Kasumi-1 (cell line): Measurements from ENCODE around the gene HSPD1.
A peak's percentile ranks its signal among the peaks of the same experiment; 100 is the strongest.
"Not testable (repeated sequence)": the region's sequence is repeated elsewhere in the genome, so short reads cannot be mapped to it uniquely, and the experiment has no call there.

Source experiments
- DNase-seq, 2 experiments: peaks; one replicate each; lab custom pipeline; 2025; lab: John Stamatoyannopoulos, UW

The HSPD1 gene

GRCh38 chr2:197496695-197497094 is 2.9 kb downstream of the HSPD1 start:
- no peak for DNase-seq

GRCh38 chr2:197495433-197496134 is 4.1 kb downstream of the HSPD1 start:
- DNase-seq: no peak

GRCh38 chr2:197487385-197487784 is 12.3 kb downstream of the HSPD1 start:
- no peak for DNase-seq

GRCh38 chr2:197486175-197486574 is 13.5 kb downstream of the HSPD1 start:
- no peak for DNase-seq

DNA sequence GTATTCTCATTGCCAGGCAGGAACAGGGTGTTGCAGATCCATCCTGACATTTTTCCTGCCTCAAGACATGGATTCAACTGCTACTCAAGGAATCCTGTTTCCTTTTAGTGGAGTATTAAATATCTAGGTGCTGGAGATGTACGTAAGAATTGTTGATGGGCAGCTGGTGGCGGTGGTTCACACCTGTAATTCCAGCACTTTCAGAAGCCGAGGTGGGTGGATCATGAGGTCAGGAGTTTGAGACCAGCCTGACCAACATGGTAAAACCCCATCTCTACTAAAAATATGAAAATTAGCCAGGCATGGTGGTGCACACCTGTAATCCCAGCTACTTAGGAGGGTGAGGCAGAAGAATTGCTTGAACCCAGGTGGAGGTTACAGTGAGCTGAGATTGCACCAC is 15.4 kb downstream of the HSPD1 start:
- not testable (repeated sequence) for DNase-seq

DNA sequence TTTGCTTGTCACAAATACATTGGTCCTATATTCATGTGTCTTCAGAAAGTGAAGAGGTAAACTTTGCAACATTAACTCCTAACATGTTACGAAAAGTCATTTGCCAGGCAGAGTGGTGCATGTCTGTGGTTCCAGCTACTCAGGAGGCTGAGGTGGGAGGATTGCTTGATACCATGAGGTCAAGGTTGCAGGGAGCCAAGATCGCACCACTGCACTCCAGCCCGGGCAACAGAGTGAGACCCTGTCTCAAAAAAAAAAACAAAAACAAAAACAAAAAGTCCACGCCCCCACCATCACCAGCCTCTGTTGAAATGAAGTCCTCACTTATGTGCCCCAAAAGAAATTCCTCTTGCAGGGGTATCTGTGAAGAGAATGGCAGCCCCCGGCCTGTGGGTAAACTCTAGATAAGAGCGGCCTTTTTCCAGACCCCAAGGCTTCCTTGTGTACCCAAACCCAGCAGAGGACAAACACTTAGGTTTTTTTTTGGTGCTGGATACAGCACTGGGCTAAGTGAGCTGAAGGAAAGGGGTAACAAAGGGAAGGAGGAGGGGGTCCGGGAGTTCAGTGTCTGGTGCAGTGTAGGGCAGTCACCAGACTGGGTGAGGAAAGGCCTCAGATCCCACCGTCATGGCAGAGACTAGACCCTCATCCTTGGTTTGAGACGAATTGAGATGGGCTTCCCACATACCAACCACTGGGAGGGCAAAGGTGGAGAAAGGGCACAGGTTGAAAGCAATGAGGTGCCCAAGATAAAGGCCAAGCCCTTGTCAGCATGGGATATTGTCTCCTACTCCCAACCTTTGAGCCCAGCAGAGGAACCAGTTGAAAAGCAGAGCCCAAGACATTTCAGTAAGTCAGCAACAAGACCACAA is 19.2 kb downstream of the HSPD1 start:
- no peak for DNase-seq

DNA sequence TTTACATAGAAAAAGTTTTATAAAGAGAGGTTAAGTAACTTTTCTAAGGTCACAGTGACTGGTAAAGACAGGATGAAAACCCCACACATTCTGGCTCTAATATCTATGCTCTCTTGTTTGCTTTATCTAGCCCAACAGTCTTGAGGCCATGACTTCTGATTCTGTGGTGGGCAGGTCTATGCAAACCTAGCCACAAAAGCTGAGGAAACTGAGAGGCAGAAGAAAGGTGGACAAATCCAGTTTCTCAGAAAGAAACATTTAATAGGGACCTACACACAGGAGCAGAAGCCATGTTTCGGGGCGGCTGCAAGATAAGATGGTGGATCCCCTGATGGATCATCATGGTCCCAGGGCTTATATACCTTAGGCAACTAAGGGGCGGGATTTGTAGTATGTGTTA is 21.8 kb downstream of the HSPD1 start:
- no peak for DNase-seq

DNA sequence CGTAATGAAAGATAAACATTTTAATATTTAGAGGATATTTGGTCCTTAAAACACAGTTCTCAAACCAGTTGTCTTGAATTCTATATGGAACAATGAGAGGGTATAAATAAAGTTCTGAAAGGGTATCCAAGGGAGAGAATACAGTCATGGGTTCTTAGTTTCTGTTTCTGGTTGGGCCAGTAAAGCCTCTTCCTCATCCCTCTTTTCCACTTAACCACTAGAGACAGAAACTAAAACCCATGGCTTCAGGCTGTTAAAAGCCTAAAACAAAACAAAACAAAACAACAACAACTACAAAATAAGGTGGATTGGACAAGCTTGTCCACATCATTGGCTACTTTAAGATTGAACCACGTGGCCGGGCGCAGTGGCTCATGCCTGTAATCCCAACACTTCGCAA is 27.5 kb downstream of the HSPD1 start:
- DNase-seq: no peak

GRCh38 chr2:197464175-197464574 is 35.5 kb downstream of the HSPD1 start:
- DNase-seq: no peak

GRCh38 chr2:197461057-197461456 is 38.6 kb downstream of the HSPD1 start:
- DNase-seq: no peak

DNA sequence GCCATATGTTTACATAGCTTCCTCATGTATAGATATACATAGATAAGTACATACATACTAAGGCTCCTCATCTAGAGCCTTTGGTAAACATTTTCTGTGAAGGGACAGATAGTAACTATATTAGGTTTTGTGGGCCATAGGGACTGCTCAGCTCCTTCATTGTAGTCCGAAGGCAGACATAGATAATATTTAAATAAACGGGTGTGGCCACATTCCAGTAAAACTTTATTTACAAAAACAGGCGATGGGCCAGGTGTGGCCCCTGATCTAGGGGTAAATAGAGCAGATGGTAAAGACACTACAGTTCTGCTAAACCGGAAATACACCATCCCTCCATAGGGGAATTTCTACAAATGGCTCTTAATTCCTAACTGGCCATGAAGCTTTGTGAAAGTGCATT is 39.0 kb downstream of the HSPD1 start:
- DNase-seq: no peak

DNA sequence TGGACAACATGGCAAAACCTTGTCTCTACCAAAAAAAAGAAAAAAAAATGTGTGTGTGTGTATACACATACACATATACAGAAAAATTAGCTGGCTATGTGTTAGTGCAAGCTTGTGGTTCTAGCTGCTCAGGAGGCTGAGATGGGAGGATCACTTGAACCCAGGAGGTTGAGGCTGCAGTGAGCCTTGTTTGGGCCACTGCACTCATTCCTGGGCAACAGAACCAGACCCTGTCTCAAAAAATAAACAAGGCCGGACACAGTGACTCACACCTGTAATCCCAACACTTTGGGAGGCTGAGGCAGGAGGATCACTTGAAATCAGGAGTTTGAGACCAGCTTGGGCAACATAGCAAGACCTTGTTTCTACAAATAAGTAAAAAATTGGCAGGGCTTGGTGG is 44.2 kb downstream of the HSPD1 start:
- DNase-seq: no peak

GRCh38 chr2:197454923-197455322 is 44.7 kb downstream of the HSPD1 start:
- no peak for DNase-seq

GRCh38 chr2:197453914-197454398 is 45.7 kb downstream of the HSPD1 start:
- DNase-seq: peak; percentile 95

GRCh38 chr2:197453123-197453913 is 46.3 kb downstream of the HSPD1 start, which contains the start of gene COQ10B:
TSS of gene COQ10B (plus strand) at chr2:197453552. CDS start at chr2:197453561, 9 bp downstream.
- DNase-seq: peak; percentile 100

GRCh38 chr2:197452754-197453122 is 46.9 kb downstream of the HSPD1 start:
- DNase-seq: no peak

DNA sequence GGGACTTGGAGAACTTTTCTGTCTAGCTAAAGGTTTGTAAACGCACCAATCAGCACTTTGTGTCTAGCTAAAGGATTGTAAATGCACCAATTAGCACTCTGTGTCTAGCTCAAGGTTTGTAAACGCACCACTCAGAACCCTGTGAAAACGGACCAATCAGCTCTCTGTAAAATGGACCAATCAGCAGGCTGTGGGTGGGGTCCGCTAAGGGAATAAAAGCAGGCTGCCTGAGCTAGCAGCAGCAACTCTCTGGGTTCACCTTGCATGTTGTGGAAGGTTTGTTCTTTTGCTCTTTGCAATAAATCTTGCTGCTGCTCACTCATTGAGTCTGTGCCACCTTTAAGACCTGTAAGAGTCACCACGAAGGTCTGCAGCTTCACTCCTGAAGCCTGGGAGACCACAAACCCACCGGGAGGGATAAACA is 48.7 kb downstream of the HSPD1 start:
- not testable (repeated sequence) for DNase-seq

DNA sequence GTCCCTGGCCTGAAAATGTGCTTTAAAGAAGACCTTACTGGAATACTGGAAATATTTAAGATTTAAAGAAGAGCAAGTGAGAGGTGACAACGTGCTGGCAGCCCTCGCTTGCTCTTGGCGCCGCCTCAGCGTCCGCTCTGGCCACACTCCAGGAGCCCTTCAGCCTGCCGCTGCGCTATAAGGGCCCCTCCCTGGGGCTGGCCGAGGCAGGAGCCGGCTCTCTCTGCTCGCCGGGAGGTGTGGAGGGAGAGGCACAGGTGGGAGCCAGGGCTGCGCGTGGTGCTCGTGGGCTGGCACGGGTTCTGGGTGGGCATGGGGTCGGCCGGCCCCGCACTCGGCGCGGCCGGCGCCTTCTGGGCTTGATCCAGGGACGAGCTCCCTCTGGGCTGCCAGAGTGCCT is 49.2 kb downstream of the HSPD1 start:
- no peak for DNase-seq

- DNase-seq: no peak
Observed at GRCh38 chr2:197446844-197447243, 52.8 kb downstream of the HSPD1 start.

DNA sequence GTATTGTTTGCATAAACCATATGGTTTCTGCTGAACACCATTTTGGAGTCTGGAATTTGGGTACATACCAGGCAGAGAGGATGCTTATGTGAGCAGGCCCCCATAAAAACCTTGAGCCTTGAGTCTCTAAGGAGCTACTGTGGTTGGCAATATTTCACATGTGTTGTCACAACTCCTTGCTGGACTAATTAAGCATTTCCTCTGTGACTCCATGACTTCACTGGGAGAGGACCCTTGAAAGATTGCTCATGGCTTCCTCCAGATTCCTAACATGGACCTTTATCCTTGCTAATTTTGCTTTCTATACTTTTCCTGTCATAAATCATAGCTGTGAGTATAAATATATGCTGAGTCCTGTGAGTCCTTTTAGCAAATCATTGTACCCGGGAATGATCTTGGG is 53.9 kb downstream of the HSPD1 start:
- DNase-seq: no peak

DNA sequence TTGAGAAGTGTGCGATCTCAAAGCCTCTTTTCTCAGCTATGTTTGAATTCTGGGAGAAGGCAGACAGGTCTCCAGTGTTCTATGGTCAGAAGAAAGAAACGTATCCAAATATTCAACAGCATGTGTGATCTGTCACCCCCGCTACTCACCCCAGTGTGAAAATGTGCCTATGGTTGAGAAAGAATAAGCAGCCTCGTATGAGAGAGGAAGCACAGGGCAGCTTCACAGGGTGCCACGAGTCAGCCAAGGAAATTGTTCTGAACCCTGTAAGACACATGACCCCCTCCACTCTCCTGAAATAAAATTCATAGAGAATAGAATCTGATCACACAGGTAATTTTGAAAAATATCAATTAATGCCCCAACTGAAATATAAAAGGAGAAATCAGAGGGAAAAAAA is 56.8 kb downstream of the HSPD1 start:
- DNase-seq: peak; percentile 75 to 88

DNA sequence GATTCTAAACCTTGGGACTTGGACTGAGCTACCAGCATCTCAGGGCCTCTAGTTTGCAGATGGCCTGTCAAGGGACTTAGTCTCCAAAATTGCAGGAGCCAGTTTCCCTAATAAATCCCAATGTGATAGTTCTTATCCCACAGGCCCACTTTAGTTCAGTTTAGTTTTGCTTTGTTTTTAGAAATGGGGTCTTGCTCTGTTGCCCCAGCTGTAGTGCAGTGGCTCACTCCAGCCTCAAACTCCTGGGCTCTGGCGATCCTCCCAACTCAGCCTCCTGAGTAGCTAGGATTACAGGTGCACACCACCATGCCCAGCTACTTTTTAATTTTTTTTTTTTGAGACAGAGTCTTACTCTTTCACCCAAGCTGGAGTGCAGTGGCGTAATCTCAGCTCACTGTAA is 62.3 kb downstream of the HSPD1 start:
- DNase-seq: no peak
